Measurements from ENCODE around the gene C1orf116. TPM values are rescaled to one million over a fixed set of nuclear protein-coding genes. Genes with fewer than 3 reads are reported as not detected.

Gene C1orf116
- total RNA-seq, 1 donor = not detected

GRCh38 chr1:207021139-207021861, 11.3 kb downstream of the C1orf116 start:
- no peak for DNase-seq (ENCODE audit: low read depth)
- H3K4me3 ChIP-seq (ENCODE audit: low read depth, low read length) = no peak overlapping the region
- no peak for TF ChIP-seq CTCF (IDR thresholded peaks at IDR 0.05; ENCODE audit: insufficient read depth, low read depth, low read length)

GRCh38 chr1:207020709-207021107, 11.8 kb downstream of the C1orf116 start:
- no peak for TF ChIP-seq CTCF (IDR thresholded peaks at IDR 0.05; ENCODE audit: insufficient read depth, low read depth, low read length)
- no peak for DNase-seq (ENCODE audit: low read depth)
- no peak overlapping the region for H3K4me3 ChIP-seq (ENCODE audit: low read depth, low read length)

GRCh38 chr1:207020065-207020708, 12.4 kb downstream of the C1orf116 start:
- DNase-seq (ENCODE audit: low read depth) = no peak
- no peak for TF ChIP-seq CTCF (IDR thresholded peaks at IDR 0.05; ENCODE audit: insufficient read depth, low read depth, low read length)
- H3K4me3 ChIP-seq (ENCODE audit: low read depth, low read length) = no peak overlapping the region

- H3K4me3 ChIP-seq (ENCODE audit: low read depth, low read length) = no peak overlapping the region
- no peak for TF ChIP-seq CTCF (IDR thresholded peaks at IDR 0.05; ENCODE audit: insufficient read depth, low read depth, low read length)
- no peak for DNase-seq (ENCODE audit: low read depth)
Measured at GRCh38 chr1:207019661-207020060, 12.9 kb downstream of the C1orf116 start.

GRCh38 chr1:207019161-207019560, 13.4 kb downstream of the C1orf116 start:
- H3K4me3 ChIP-seq (ENCODE audit: low read depth, low read length) = no peak overlapping the region
- TF ChIP-seq CTCF (IDR thresholded peaks at IDR 0.05; ENCODE audit: insufficient read depth, low read depth, low read length) = no peak
- DNase-seq (ENCODE audit: low read depth) = no peak

- no peak for TF ChIP-seq CTCF (IDR thresholded peaks at IDR 0.05; ENCODE audit: insufficient read depth, low read depth, low read length)
- DNase-seq (ENCODE audit: low read depth) = no peak
- H3K4me3 ChIP-seq (ENCODE audit: low read depth, low read length) = no peak overlapping the region
Measured at GRCh38 chr1:207018707-207019106, 13.8 kb downstream of the C1orf116 start.
